GM18858 (cell line): ENCODE results near the gene ISYNA1.

Source experiments
- ATAC-seq: cut with Tn5 transposase; IDR thresholded peaks from one replicate; pipeline ENCODE4 v1.9.1; 2021; ENCODE audit not compliant: unreplicated experiment

Gene ISYNA1

GRCh38 chr19:18437491-18438330 lies at the start of gene ISYNA1:
Gene ISYNA1 (minus strand): TSS chr19:18438133. CDS start chr19:18437979, 154 bp downstream.
- ATAC-seq, result no peak

- no peak for ATAC-seq
Measured at GRCh38 chr19:18486746-18487145, 48.8 kb upstream of the ISYNA1 start.

GRCh38 chr19:18484992-18485391 lies 47.1 kb upstream of the ISYNA1 start:
- no peak for ATAC-seq

GRCh38 chr19:18483119-18483890 lies 45.4 kb upstream of the ISYNA1 start:
- no peak for ATAC-seq

DNA sequence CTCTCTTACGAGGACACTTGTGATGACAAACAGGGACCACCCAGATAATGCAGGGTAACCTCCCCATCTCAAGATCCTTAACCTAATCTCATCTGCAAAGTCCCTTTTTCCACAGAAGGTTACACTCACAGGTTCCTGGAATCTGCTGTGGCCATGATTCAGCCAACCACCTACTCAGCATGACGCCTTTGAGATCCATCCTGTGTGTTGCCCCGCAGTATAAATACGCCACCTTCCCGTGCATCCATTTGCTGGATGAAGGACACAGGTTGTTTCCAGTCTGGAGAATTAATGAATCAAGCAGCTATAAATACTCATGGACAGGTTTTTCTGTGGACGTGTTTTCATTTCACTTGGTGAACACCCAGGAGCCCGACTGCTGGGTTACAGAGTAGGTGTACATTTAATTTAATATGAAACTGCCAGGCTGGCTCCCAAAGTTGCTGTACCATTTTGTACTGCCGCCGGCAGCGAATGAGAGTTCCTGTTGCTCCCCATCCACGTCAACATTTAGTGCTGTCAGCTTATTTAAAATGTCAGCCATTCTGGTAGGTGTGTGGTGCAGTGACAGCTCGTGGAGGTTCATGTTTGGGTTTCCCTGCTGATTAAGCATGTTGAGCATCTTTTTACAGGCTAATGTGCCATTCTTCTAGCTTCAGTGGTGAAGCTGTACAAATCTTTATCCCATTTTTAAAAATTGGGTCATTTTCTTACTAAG lies 43.7 kb upstream of the ISYNA1 start:
- no peak for ATAC-seq

- no peak for ATAC-seq
Measured at GRCh38 chr19:18480006-18480691, 42.2 kb upstream of the ISYNA1 start.

GRCh38 chr19:18478545-18479311 lies 40.8 kb upstream of the ISYNA1 start:
- no peak for ATAC-seq

GRCh38 chr19:18477974-18478373 lies 40.0 kb upstream of the ISYNA1 start:
- no peak for ATAC-seq

DNA sequence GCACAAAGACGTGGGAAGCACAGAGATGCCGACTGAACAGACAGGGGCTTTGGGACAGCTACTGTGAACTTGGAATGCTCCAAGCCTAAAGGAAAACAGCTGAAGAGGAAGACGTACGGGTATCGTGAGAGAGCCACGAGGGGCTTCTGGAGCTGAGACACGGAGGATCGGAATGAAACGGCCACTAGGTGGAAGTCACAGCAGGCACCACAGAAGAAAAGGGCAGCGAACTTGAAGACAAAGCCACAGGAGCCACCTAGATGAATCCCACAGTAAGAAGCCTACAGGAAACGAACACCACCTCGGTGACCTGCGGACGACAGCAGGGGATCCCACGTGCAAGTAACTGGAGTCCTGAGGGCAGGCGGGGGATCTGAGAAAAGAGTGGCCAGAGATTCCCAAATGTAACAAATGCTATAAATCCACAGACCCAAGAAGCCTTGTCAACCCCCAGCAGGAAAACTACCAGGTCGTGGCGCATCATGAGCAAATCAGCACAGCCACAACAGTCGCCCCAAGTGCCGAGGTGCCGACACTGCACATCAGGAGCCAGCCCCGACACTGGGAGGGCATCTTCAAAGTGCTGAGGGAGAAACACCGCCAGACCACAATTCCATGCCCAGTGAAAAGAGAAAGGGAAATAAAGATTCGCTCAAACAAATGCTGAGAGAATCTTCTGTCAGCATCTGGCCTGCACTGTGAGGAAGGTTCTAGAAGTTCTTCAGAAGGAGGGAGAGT lies 39.3 kb upstream of the ISYNA1 start:
- no peak for ATAC-seq

- no peak for ATAC-seq
Measured at GRCh38 chr19:18476507-18477041, 38.6 kb upstream of the ISYNA1 start.

DNA sequence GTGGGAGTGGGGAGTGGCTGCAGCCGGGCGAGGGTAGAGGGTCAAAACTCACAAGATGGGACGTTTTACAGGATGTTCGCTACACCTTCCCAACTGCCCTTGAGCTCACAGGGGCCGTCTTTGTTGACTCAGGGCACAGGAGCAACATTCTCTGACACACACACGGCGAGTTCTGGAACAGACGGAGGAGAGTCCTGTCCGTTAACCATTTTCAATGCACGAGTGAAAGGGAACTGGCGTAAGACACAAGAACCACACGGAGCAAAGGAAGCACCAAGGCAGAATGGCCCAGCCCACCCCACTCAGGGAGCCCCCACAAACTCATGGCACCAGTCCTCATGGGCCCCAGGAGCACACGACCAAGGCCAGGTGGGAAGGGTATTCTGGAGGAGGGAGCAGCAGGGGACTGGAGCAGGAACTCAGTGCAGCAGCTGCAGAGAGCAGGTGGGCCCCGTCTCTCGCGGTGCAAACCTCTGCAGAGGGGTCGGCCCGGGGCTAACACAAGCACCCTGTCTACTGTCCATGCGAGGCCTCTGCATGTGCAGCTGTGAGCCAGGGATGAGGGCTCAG lies 37.9 kb upstream of the ISYNA1 start:
- no peak for ATAC-seq

DNA sequence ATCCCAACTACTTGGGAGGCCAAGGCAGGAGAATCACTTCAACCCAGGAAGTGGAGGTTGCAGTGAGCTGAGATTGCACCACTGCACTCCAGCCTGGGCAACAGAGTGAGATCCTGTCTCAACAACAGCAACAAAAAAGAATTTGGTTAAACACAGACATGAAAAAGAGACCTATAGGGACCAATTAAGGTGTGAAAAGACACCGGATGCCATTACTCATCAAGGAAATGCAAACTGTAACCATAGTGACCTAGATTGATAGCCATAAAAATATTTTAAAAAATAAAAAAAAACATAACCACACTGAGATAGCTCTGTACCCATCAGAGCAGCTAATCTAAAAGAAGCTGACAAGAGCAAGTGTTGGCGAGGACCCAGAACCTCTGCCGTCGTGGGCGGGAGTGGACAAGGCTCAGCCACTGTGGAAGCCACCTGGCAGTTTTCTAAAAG lies 37.1 kb upstream of the ISYNA1 start:
- ATAC-seq, result no peak

GRCh38 chr19:18474366-18474887 lies 36.5 kb upstream of the ISYNA1 start:
- ATAC-seq, result no peak

- no peak for ATAC-seq
Measured at GRCh38 chr19:18473706-18474087, 35.8 kb upstream of the ISYNA1 start.

DNA sequence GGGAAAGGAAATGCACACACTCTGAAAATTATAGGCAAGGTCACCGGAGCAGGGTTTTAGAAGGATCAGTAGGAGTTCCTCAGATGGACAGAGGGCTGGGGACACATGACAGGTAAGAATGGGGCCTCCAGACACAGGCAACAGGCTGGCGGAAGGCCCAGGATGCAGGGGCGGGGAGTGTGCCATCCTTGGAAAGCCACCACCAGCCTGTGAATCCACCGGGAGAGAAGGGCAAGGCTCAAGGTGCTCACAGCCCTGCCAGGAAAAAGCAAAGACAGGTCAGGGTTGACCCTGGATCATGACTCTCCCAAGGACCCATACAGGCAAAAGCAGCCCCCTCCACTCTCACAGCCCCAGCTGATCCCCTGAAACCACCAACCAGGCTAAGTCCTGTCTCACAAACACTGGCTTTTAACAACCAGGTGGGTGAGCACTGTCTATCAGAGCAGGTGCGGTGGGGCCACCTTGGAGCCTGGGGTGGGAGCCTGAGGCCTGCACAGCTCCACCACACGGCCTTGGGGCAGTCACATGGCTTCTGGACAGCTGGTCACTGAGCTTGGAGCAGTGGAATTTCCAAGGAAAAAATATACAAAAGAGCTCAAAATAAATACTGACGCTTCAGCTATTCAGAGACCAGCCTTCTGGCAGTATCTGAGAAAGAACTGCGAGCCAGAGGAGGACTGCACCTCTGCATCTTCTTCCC lies 35.2 kb upstream of the ISYNA1 start:
- ATAC-seq, result no peak

DNA sequence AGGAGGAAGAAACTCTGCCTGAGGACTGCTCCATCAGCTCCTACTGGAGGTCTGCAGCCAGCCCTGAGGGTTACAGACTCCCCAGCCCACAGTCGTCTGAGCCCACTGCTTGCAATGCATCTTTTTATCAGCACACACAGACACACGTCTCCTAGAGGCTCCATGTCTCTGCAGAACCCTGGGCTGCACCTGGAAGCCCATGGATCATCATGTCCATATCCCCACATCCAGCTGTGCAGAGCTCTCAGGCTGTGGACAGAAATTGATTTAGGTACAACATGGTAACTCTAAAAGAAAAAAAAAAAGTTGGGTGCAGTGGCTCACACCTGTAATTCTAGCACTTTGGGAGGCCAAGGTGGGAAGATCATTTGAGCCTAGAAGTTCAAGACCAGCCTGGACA lies 32.9 kb upstream of the ISYNA1 start:
- ATAC-seq, result no peak

- no peak for ATAC-seq
Measured at GRCh38 chr19:18469069-18469846, 31.3 kb upstream of the ISYNA1 start.
